Lower leg skin (tissue), 3 donors: ENCODE data around the gene HAVCR1.

Experiments used
- POLR2A ChIP-seq, 2 donors: fragments of 450-650 bp; IDR thresholded peaks; one replicate each; pipeline ENCODE4 v1.6.1; 2016 to 2017; ENCODE audit warnings: antibody characterized with exemption in 2 of 2, mild to moderate bottlenecking in 1 of 2, moderate library complexity in 1 of 2
- TF ChIP-seq, protein P1 (sequence below), 3 donors: fragments of 450-650 bp; IDR thresholded peaks; one replicate each; pipeline ENCODE4 v1.5.1; 2016; ENCODE audit warnings: antibody characterized with exemption in 3 of 3, mild to moderate bottlenecking in 3 of 3, moderate library complexity in 2 of 3

DNA sequence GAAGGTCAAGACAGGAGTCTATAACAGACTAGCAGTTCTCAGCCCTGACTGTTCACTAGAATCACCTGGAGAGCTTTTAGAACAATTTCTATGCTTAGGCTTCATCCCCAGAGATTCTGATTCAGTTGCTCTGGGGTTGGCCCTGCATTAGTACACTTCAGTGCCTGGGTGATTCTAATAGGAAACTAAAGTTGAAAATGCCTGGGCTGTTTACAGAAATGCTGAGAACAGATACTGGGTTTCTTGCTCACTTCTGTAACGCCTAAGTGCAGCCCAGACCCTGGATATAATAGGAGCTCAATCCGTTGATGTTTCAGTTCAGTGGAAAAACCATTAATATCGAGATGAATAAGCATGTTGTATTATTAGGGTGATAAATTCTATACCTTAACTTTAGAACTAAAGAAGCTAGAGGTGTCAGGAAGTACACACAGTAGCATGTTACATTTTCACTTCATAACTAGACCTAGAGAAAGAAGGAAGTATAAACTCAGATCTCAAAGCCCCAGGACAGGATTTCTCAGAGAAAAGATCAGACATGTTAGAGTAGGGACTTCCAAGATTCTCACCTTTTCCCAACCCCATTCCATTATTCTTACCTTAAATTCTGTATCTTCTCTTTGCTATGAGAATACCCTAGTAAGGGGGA, 29.6 kb upstream of the HAVCR1 start:
- TF ChIP-seq, protein P1, sequence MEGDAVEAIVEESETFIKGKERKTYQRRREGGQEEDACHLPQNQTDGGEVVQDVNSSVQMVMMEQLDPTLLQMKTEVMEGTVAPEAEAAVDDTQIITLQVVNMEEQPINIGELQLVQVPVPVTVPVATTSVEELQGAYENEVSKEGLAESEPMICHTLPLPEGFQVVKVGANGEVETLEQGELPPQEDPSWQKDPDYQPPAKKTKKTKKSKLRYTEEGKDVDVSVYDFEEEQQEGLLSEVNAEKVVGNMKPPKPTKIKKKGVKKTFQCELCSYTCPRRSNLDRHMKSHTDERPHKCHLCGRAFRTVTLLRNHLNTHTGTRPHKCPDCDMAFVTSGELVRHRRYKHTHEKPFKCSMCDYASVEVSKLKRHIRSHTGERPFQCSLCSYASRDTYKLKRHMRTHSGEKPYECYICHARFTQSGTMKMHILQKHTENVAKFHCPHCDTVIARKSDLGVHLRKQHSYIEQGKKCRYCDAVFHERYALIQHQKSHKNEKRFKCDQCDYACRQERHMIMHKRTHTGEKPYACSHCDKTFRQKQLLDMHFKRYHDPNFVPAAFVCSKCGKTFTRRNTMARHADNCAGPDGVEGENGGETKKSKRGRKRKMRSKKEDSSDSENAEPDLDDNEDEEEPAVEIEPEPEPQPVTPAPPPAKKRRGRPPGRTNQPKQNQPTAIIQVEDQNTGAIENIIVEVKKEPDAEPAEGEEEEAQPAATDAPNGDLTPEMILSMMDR (IDR thresholded peaks at IDR 0.05), result no peak
- TF ChIP-seq POLR2A (IDR thresholded peaks at IDR 0.05), result no peak
